Erythroblast (primary cell): ENCODE measurements around the gene PIGU.

Experiments used
- DNase-seq, 2 experiments: peaks; one replicate each; lab custom pipeline; 2025; lab: John Stamatoyannopoulos, UW
- GATA1 ChIP-seq: IDR thresholded peaks from 2 replicates; pipeline ENCODE4 v1.6.1; 2011; ENCODE audit warnings: low read depth, mild to moderate bottlenecking, control low read depth, low read length, moderate library complexity
- POLR2A ChIP-seq: IDR thresholded peaks from 2 replicates; pipeline ENCODE4 v1.6.1; 2011; ENCODE audit warnings: mild to moderate bottlenecking, low read length

Gene PIGU

DNA sequence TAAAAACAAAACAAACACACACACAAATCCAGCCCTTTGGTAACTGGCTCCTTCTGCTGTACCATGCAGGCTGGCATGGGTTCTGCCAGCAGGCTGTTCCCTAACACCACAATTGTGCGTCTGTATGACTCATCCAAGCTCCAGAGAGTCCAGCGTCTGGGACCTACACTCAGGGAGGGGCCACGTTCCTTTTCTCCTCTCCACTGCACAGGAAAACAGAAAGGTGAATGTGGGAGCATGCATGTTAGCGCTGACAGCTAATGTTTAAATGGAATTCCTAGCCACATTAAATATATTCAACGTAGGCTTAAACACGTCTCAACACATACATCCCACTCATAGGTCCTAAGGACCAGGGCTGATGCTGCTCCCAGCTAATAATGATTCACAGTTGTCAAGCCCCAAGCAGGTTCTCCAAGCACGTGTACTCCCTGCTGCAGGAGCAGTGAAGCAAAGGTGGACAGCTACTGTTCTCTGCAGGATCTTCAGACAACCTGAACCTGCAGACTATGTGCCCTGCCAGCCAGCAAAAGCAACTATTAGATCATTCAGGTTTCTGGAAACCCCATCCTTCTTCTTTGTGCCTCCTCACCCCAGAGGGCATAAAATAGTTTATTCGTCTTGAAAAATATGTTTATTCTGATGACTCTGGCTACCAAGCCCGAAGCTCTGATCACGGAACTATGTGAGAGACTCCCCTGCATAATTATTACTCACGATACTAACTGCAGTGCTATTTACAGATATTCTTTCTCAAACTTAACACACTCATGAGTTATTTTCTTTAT lies 97.5 kb downstream of the PIGU start:
- DNase-seq: peak in 1 of 2 experiments; percentile 15

DNA sequence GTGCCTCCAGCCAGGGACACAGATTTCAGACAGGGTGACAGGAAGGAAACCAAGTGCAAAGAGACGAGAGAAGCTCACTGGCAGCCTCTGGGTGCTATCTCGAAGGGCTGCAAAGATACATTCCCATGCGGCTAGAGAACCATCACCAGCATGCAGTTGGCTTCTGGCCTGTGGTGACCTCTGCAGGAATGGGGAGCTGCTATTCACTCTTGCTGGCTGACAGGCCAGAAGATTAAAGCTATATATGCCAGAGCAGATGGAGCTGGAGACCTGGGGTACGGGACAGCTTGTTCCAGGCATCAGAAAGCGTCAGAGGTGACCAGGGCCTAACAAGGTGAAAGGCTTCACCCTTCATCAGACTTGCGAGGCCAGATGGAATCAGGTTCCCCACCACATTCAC lies 98.4 kb downstream of the PIGU start:
- no peak for DNase-seq
- TF ChIP-seq GATA1 (no peak), POLR2A (no peak)

More for the DNA sequence above, 97.5 kb downstream of the PIGU start:
- TF ChIP-seq GATA1 (no peak), POLR2A (no peak)

- TF ChIP-seq GATA1: no peak
- TF ChIP-seq POLR2A: no peak
- DNase-seq: no peak
These were observed 98.9 kb downstream of the PIGU start for GRCh38 chr20:34578025-34578424.

DNA sequence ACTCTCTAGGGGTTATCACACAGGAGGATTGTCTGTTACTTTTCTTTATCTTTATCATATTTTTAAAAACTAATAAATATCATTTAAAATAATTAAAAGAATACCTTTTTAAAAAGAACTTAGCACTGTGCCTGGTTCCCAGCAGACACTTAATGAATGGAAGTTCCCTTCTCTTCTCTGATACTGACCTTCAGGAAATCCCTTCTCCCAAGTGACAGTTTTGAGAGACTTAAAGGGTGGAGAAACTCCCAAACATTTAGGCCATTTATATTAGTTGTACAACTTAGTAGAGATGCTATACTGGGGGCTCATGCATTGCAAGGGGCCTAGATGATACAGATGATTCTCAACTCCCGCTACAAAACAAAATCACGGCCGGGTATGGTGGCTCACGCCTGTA lies 99.8 kb downstream of the PIGU start:
- TF ChIP-seq GATA1: no peak
- no peak for TF ChIP-seq POLR2A
- no peak for DNase-seq

DNA sequence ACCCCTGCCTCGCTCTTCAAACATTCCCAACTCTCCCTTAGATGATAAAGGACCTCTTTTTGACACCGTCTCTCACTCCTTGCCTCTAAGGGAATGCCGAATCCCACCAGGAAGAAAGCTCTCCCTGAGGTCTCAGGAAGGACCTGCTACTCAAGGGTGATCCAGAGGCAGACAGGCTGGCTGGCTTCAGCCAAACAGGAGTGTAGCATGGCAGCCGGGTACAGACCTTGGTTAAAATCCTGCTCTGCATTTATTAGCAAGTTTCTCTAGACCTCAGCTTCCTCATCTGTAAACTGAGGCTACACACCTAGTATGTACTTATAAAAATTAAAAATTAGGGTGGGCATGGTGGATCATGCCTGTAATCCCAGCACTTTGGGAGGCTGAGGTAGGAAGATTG lies 101.1 kb downstream of the PIGU start:
- TF ChIP-seq POLR2A (no peak), GATA1 (no peak)
- DNase-seq: no peak

- TF ChIP-seq GATA1 (no peak), POLR2A (no peak)
- no peak for DNase-seq
These were observed 101.6 kb downstream of the PIGU start for GRCh38 chr20:34575271-34575670.

DNA sequence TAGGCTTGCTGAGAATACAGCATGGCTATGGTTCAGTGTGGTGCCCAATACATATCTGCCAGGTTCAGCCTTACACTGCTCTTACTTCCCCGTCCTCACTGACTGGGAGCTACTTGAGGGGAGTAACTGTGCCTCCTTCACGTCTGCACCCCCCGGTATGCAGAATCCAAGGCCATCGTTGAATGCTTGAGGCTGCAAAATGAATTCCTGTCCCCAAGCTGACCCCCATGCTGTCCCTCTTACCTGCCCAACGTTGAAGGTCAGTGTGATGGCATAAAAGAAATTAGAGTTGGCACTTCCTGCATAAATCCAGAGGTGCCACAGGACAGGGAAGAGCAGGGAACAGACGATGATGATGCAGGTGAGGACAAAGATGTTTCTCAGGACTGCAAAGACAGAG lies 102.0 kb downstream of the PIGU start:
- TF ChIP-seq GATA1: no peak
- TF ChIP-seq POLR2A: no peak
- DNase-seq: no peak

- DNase-seq: no peak
- no peak for TF ChIP-seq POLR2A
- no peak for TF ChIP-seq GATA1
These were observed 102.5 kb downstream of the PIGU start for GRCh38 chr20:34574426-34574825.

DNA sequence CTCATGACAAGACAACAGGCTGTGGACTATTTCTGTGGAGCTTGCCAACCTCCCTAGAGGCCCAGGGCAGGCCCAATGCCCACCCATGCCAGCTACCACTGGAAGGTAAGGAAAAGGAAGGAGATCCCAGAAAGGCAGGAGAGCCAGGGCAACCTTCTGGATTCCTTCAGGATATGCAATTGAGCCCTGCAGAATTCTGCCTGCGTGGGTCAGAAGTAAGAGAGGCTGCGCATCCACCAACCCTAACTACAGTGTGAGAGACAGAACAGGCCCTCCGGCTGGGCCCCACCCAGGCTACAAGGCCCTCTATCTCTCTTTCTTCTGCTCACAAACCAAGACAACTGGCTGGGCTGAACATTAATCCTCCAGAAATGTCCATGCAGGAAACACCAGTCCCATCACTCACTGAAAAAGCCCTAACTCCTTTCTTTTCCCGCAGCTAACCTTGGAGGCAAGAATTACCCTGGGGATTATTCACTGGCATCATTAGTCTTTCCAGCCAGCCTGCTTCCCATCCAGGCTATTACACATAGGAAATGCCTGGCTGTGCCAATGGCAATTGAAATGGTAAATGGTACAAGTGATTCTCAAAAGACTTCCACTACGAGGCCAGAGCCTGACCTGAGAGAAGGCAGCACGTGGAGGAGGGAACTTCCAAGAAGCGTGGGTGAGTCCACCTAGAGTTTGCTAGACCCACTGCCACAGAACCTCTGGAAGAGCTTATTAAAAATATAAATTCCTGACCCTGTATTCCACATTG lies 103.2 kb downstream of the PIGU start:
- no peak for DNase-seq
- TF ChIP-seq GATA1 (no peak), POLR2A (no peak)

GRCh38 chr20:34571753-34572152 lies 105.1 kb downstream of the PIGU start:
- TF ChIP-seq POLR2A (no peak), GATA1 (no peak)
- no peak for DNase-seq

DNA sequence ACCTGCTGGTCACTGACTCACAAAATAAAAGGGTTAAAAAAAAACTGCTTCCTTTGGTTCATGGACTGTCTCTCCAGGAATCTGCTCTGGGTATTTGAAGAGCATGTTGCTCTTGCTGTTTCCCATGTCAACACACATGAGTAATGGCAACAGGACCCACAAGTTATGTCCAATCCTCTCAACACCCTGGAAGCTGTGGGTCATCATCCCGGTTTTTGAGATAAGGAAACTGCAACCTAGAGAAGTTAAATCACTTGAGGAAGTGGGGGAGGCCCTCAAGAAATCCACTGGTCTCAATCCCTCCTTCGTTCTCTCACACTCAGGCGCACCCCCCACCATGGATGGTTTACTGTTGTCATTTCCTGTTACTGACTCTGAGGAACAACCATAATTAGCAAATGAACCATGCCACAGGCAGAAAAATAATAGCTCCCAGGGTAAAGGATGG lies 106.0 kb downstream of the PIGU start:
- TF ChIP-seq GATA1 (no peak), POLR2A (no peak)
- no peak for DNase-seq

DNA sequence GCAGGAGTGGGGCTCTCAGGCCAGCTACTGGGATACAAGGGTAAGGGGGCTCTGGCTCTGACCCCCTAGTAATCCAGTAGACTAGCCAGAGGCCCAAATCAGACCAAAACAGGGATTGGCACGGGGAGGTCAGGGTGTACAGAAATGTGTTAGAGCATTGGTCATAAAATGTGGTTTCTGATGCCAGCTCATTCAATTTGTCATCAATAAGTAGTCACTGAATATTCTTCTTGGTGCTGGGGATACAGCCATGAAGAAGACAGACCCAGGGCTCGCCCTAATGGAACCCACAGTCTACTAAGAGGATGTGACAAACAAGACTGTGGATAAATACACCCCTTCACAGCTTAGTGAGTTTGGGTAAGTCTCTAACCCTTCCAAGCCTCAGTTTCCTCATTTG lies 107.3 kb downstream of the PIGU start:
- no peak for TF ChIP-seq GATA1
- no peak for TF ChIP-seq POLR2A
- no peak for DNase-seq

GRCh38 chr20:34567892-34568865 lies 108.7 kb downstream of the PIGU start:
- TF ChIP-seq GATA1: no peak
- TF ChIP-seq POLR2A: no peak
- no peak for DNase-seq
